ENCODE measurements around the gene HOXA10.

The HOXA10 gene

GRCh38 chr7:27145165-27145913 lies 28.8 kb downstream of the HOXA10 start:
- DNase-seq (ENCODE audit: low read depth in 3 of 3), result no peak

- DNase-seq (ENCODE audit: low read depth in 3 of 3), result no peak
These were observed 29.3 kb downstream of the HOXA10 start for GRCh38 chr7:27144781-27145164.

GRCh38 chr7:27143950-27144780 lies 30.0 kb downstream of the HOXA10 start:
- no peak for DNase-seq (ENCODE audit: low read depth in 3 of 3)

- no peak for DNase-seq (ENCODE audit: low read depth in 3 of 3)
These were observed 30.8 kb downstream of the HOXA10 start, which contains the start of gene HOXA5 for GRCh38 chr7:27143023-27143949. Gene HOXA5 (minus strand): TSS chr7:27143681. CDS start chr7:27143607, 74 bp downstream.

GRCh38 chr7:27142580-27143022 lies 31.5 kb downstream of the HOXA10 start:
- no peak for DNase-seq (ENCODE audit: low read depth in 3 of 3)

GRCh38 chr7:27141923-27142579 lies 32.1 kb downstream of the HOXA10 start:
- DNase-seq (ENCODE audit: low read depth in 3 of 3), result no peak

- DNase-seq (ENCODE audit: low read depth in 3 of 3), result no peak
These were observed 32.8 kb downstream of the HOXA10 start for GRCh38 chr7:27141137-27141922.

GRCh38 chr7:27140126-27140857 lies 33.8 kb downstream of the HOXA10 start:
- DNase-seq (ENCODE audit: low read depth in 3 of 3), result no peak

GRCh38 chr7:27139334-27140125 lies 34.6 kb downstream of the HOXA10 start:
- DNase-seq (ENCODE audit: low read depth in 3 of 3), result no peak

GRCh38 chr7:27138985-27139333 lies 35.2 kb downstream of the HOXA10 start:
- no peak for DNase-seq (ENCODE audit: low read depth in 3 of 3)

- no peak for DNase-seq (ENCODE audit: low read depth in 3 of 3)
These were observed 35.6 kb downstream of the HOXA10 start for GRCh38 chr7:27138472-27138871.

GRCh38 chr7:27137640-27138315 lies 36.3 kb downstream of the HOXA10 start:
- no peak for DNase-seq (ENCODE audit: low read depth in 3 of 3)

- DNase-seq (ENCODE audit: low read depth in 3 of 3), result no peak
These were observed 39.7 kb downstream of the HOXA10 start for GRCh38 chr7:27134392-27134791.

- no peak for DNase-seq (ENCODE audit: low read depth in 3 of 3)
These were observed 40.5 kb downstream of the HOXA10 start for GRCh38 chr7:27133409-27134231.

GRCh38 chr7:27132978-27133377 lies 41.1 kb downstream of the HOXA10 start:
- DNase-seq (ENCODE audit: low read depth in 3 of 3), result no peak

GRCh38 chr7:27132214-27132613 lies 41.9 kb downstream of the HOXA10 start:
- DNase-seq (ENCODE audit: low read depth in 3 of 3), result no peak

GRCh38 chr7:27131390-27131819 lies 42.7 kb downstream of the HOXA10 start:
- DNase-seq (ENCODE audit: low read depth in 3 of 3), result no peak

All from stimulated activated CD4-positive, alpha-beta T cell treated with anti-CD3 and anti-CD28 coated beads, TNF-alpha, amount 100 ng/mL, for 4 hours (primary cell).